ENCODE results near the gene CCT4. TPM values are rescaled to one million over a fixed set of nuclear protein-coding genes. Genes with fewer than 3 reads are reported as not detected.
"Not testable (repeated sequence)": the region's sequence is repeated elsewhere in the genome, so short reads cannot be mapped to it uniquely, and the experiment has no call there.

The CCT4 gene
- total RNA-seq, 2 donors from 2014 or later: 64.9 to 69.8 TPM

DNA sequence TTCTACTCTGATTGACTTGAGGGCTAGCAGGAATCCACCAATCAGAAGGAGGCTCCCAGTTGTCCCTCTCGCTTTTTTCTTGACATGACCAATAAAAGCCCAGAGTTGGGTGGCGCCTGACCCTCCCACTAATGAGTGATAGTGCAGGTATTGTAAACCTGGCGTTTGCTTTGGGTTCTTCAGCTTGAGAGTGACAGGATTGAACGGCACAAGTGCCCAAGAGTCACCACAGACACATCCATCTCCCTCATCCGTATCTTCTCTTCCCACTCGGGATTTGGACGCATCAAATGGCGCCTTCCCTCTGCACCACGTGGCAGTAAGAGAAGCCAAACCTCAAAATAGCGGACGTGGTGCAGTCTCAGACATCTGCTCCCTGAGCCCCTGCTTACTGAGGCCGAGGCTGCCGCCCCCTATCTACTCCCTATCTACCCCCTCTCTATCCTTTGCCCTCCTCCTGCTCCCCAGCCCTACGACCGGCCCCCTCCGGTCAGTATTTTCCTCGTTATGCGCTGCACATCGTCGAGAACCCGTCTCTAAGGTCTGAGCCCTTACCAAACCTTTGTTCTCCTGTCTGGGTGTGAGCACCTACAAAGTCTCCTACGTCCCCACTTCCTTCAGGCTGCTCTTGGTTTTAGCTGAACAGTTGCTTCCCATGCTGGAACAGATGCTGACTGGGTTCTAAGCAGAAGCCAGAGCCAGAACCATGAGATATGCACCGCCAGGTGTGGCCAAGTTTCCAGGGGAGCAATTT lies 33.7 kb downstream of the CCT4 start:
- TF ChIP-seq, protein P1, sequence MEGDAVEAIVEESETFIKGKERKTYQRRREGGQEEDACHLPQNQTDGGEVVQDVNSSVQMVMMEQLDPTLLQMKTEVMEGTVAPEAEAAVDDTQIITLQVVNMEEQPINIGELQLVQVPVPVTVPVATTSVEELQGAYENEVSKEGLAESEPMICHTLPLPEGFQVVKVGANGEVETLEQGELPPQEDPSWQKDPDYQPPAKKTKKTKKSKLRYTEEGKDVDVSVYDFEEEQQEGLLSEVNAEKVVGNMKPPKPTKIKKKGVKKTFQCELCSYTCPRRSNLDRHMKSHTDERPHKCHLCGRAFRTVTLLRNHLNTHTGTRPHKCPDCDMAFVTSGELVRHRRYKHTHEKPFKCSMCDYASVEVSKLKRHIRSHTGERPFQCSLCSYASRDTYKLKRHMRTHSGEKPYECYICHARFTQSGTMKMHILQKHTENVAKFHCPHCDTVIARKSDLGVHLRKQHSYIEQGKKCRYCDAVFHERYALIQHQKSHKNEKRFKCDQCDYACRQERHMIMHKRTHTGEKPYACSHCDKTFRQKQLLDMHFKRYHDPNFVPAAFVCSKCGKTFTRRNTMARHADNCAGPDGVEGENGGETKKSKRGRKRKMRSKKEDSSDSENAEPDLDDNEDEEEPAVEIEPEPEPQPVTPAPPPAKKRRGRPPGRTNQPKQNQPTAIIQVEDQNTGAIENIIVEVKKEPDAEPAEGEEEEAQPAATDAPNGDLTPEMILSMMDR (IDR thresholded peaks at IDR 0.05): peak in 1 of 2 donors; percentile 28
- Histone ChIP-seq H3K4me1 (peaks cover 0 to 7% of the 10 kb centered on the region in 2 donors), H3K9me3 (no peaks in the 10 kb centered on the region), H3K27me3 (no peaks in the 10 kb centered on the region), H3K36me3 (no peaks in the 10 kb centered on the region), H3K27ac (peak overlapping the region; percentile 85 to 95), H3K4me3 (peak overlapping the region; percentile 74 to 85)
- peak; percentile 96 for DNase-seq (ENCODE audit: low spot score)

DNA sequence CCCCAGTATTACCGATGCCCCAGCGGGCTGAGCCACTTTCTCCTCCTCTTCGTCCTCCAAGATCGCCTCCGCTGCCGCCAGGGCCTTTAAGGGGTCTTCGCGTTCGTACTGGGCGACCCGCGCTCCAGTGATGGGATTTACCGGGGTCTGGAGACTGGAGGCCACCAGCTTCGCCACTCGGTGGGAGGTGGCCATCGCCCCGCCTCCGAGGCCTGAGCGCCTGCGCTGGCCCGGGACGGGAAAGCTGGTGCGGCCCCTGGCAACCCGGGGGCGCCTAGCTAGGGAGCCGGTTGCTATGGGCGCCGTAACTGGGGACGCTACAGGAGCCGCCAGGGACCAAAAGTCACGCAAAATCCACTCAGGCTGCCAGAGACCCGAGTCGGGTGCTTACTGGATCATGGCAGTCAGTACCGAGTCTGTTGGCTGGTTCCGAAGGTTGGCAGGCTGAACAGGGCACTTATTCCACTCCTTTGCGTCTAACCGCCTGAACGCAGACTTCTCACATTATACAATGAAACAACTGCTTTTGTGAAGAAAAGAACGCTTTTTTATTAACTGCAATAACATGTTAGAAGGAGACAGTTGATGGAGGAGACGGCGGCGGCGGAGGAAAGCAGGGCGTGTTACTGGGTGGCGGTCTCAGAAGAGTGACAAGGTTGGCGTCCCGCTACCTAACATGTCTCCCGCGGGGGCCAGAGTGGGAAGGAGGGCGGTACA lies 34.5 kb downstream of the CCT4 start, which contains the start of gene FAM161A:
TSS of gene FAM161A (minus strand) at position 214 of the 717 bp plus-strand sequence. CDS start at position 195, 19 bp downstream.
- peak; percentile 86 for DNase-seq (ENCODE audit: low spot score)
- H3K9me3 ChIP-seq: no peaks in the 10 kb centered on the region
- TF ChIP-seq, protein P1 (IDR thresholded peaks at IDR 0.05): no peak
- H3K4me1 ChIP-seq: peaks cover 0 to 7% of the 10 kb centered on the region in 2 donors
- H3K27me3 ChIP-seq: no peaks in the 10 kb centered on the region
- H3K27ac ChIP-seq: peak within 1 kb of the TSS; percentile 85 to 95
- H3K36me3 ChIP-seq: no peaks in the 10 kb centered on the region
- H3K4me3 ChIP-seq: peak within 1 kb of the TSS; percentile 74 to 85

DNA sequence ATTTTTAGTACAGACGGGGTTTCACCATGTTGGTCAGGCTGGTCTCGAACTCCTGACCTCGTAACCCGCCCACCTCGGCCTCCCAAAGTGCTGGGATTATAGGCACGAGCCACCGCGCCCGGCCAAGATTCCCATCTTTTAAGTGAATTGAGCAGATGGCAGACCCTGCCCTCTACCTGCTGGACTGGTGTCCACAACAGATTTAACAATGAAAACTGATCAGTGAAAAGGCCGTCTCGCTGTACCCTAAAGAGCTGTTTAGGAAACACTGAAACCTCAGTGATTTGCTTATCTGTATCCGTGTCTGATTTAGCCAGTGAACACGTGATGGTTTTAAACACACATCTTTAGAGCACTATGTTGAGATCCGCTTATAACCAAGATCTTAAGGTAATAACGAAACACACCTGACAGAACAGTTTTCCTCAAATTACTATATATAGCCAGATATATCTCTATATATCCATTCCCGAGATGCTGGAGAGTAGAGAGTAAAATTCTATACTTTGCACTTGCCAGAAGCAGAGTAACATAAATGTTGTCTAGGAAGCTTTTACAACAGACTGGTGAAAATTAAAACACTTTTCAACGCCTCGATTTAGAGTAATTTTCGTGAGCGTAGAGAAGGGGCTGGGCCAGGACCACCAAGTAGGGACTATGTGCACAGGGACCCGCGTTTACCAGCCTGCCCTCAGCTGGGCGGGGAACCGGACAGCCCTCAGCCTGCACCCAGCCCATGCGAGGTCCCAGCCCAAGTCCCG lies 35.2 kb downstream of the CCT4 start:
- TF ChIP-seq, protein P1 (IDR thresholded peaks at IDR 0.05): no peak
- no peaks in the 10 kb centered on the region for H3K27me3 ChIP-seq
- H3K4me3 ChIP-seq: peak overlapping the region; percentile 74 to 85
- H3K9me3 ChIP-seq: no peaks in the 10 kb centered on the region
- DNase-seq (ENCODE audit: low spot score): no peak
- H3K36me3 ChIP-seq: no peaks in the 10 kb centered on the region
- H3K4me1 ChIP-seq: peaks cover 0 to 7% of the 10 kb centered on the region in 2 donors
- peak overlapping the region; percentile 85 to 95 for H3K27ac ChIP-seq

DNA sequence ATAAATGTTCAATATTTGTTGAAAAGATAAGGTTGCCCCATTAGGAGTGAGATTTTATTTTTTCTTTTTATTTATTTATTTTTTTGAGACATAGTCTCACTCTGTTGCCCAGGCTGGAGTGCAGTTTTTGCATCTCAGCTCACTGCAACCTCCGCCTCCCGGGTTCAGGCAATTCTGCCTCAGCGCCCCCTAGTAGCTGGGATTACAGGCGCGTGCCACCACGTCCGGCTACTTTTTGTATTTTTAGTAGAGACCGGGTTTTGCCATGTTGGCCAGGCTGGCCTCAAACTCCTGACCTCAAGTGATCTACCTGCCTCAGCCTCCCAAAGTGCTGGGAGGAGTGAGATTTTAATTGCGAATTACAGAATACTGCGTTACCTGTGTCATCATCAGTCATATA lies 37.2 kb downstream of the CCT4 start:
- H3K9me3 ChIP-seq; H3K27ac ChIP-seq; H3K36me3 ChIP-seq; DNase-seq (ENCODE audit: low spot score); H3K4me1 ChIP-seq; H3K4me3 ChIP-seq; H3K27me3 ChIP-seq: not testable (repeated sequence)

DNA sequence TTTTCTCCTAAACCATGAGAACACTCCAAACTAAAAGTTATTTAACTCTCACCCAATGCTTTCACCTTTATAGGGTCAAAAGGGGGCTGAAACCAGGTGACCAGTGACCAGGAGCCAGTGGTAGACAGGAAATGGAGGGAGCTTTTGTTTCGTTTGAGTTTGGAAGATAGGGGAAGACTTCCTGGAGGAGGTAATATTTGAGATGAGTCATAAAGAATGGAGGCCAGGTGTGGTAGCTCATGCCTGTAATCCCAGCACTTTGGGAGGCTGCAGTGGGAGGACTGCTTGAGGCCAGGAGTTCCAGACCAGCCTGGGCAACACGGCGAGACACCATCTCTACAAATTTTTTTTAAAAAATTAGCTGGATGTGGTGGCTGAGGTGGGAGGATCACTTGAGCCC lies 43.1 kb downstream of the CCT4 start:
- no peak for DNase-seq (ENCODE audit: low spot score)
- TF ChIP-seq, protein P1 (IDR thresholded peaks at IDR 0.05): no peak

DNA sequence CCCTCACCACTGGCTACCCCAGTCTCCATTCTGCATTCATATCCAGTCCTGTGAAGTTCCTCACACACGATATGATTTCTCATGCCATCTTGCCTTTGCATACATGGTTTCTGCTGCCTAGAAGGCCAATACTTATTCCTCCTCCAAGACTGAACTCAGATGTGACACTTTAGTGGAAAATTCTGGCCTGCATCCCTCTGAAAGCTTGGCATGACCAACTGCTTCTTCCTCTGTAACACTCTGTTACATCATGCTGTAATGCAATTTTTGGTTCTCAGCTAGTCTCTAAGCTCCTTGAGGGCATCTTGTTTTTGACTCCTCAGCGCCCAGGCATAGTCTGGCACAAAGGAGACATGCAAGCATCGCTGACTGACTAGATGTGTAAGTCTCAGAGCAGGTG lies 47.2 kb downstream of the CCT4 start:
- DNase-seq (ENCODE audit: low spot score): no peak
- TF ChIP-seq, protein P1 (IDR thresholded peaks at IDR 0.05): no peak
- Histone ChIP-seq H3K27me3 (no peaks in the 10 kb centered on the region), H3K4me1 (no peaks in the 10 kb centered on the region), H3K4me3 (no peak overlapping the region), H3K27ac (no peak overlapping the region), H3K36me3 (no peaks in the 10 kb centered on the region), H3K9me3 (no peaks in the 10 kb centered on the region)

More for the DNA sequence above, 43.1 kb downstream of the CCT4 start:
- Histone ChIP-seq H3K4me1 (no peaks in the 10 kb centered on the region), H3K36me3 (no peaks in the 10 kb centered on the region), H3K27me3 (no peaks in the 10 kb centered on the region), H3K27ac (no peak overlapping the region), H3K9me3 (no peaks in the 10 kb centered on the region), H3K4me3 (no peak overlapping the region)

Data from right atrium auricular region (tissue), 2 donors.